22Rv1 (cell line): ENCODE data around the gene STAM.

Source experiments
- CTCF ChIP-seq: fragments of 450-650 bp; IDR thresholded peaks from 2 replicates; pipeline ENCODE4 v1.5.1; 2017; ENCODE audit warnings: mild to moderate bottlenecking
- ZFX ChIP-seq: fragments of 450-650 bp; IDR thresholded peaks from 2 replicates; pipeline ENCODE4 v1.6.1; 2017; ENCODE audit warnings: antibody characterized with exemption, borderline replicate concordance

- TF ChIP-seq CTCF = no peak
- TF ChIP-seq ZFX = no peak
These were observed 21.8 kb downstream of the STAM start for GRCh38 chr10:17665747-17666146.
